Effector memory CD4-positive, alpha-beta T cell (primary cell): ENCODE data around the gene PRKCE.

Experiments used
- DNase-seq, 3 donors: peaks; one replicate each; pipeline ENCODE4 v3.0.0-alpha.2; 2020
- H3K27ac ChIP-seq: 2 replicates; pipeline ENCODE4 v1.7.0; 2013; ENCODE audit warnings: mild to moderate bottlenecking, low read length, moderate library complexity; ENCODE audit not compliant: insufficient read depth, poor library complexity, severe bottlenecking
- H3K27me3 ChIP-seq: replicated peaks from 2 replicates; pipeline ENCODE4 v1.7.0; 2013; ENCODE audit warnings: mild to moderate bottlenecking, low read length; ENCODE audit not compliant: insufficient read depth, control insufficient read depth, poor library complexity, severe bottlenecking
- H3K36me3 ChIP-seq: 2 replicates; pipeline ENCODE4 v1.7.0; 2013; ENCODE audit warnings: mild to moderate bottlenecking, low read length, moderate library complexity; ENCODE audit not compliant: control insufficient read depth, insufficient read depth
- H3K4me1 ChIP-seq: 2 replicates; pipeline ENCODE4 v1.7.0; 2013; ENCODE audit warnings: low read length, mild to moderate bottlenecking; ENCODE audit not compliant: control insufficient read depth, insufficient read depth, poor library complexity, severe bottlenecking
- H3K4me3 ChIP-seq: 2 replicates; pipeline ENCODE4 v1.7.0; 2013; ENCODE audit warnings: low read length, low read depth, mild to moderate bottlenecking; ENCODE audit not compliant: insufficient read depth, poor library complexity, severe bottlenecking
- H3K9me3 ChIP-seq: 2 replicates; pipeline ENCODE4 v1.7.0; 2013; ENCODE audit warnings: mild to moderate bottlenecking, low read length, moderate library complexity; ENCODE audit not compliant: control insufficient read depth

The PRKCE gene

DNA sequence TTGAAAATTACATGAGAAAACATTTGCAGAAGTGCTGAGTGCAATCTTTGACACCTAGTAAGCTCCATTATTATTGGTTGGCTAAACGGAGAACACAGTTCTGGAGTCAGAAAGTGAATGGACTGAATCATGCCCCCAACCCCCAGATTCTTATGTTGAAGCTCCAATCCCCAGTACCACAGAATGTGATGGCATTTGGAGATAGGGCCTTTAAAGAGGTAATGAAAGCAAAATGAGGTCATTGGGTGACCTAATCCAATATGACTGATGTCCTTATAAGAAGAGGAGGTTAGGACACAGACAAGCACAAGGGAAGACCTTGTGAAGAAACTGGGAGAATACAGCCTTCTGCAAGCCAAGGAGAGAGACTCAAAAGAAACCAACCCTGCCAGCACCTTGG is 444.8 kb downstream of the PRKCE start:
- DNase-seq: no peak

DNA sequence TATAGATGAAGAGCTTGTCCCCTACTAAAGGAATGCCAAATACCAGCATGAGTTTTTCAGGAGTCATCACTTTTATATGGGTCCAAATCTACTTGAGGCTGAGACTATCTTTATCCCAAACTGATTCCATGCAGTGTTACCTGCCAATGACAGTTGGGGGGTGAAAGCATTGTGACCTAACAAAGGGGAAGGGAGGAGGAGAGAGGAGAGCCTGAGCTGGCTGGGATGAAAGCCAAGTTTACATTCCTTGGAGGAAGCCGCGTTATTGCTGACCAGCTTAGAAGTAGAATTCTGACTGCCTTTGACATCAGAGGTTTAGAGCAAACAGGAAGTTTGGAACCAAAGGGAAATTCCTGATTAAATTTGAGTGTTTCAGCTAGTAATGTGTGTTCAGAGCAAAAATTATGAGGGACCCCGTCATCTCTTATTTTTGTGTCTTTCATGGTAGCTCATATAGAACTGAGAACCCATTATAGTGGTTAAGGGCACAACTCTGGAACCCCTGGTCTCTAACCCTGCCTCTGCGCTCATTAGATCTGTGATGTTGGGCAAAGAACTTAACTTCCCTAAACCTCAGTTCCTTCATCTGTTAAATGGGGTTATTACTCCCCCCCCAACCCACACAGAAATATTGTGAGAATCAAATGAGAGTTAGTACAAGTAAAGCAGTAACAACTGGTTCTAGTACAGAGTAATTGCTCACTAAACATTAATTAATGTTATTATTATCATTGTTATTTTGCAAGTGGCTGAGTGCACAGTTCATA is 446.4 kb downstream of the PRKCE start:
- Histone ChIP-seq H3K4me3 (no peak overlapping the region), H3K27ac (no peak overlapping the region), H3K4me1 (no peaks in the 10 kb centered on the region), H3K27me3 (no peaks in the 10 kb centered on the region), H3K36me3 (no peaks in the 10 kb centered on the region), H3K9me3 (no peaks in the 10 kb centered on the region)
- DNase-seq: no peak

More for the DNA sequence above, 444.8 kb downstream of the PRKCE start:
- Histone ChIP-seq H3K27ac (no peak overlapping the region), H3K27me3 (no peaks in the 10 kb centered on the region), H3K36me3 (peaks cover 5% of the 10 kb centered on the region), H3K4me3 (no peak overlapping the region), H3K9me3 (no peaks in the 10 kb centered on the region), H3K4me1 (no peaks in the 10 kb centered on the region)

DNA sequence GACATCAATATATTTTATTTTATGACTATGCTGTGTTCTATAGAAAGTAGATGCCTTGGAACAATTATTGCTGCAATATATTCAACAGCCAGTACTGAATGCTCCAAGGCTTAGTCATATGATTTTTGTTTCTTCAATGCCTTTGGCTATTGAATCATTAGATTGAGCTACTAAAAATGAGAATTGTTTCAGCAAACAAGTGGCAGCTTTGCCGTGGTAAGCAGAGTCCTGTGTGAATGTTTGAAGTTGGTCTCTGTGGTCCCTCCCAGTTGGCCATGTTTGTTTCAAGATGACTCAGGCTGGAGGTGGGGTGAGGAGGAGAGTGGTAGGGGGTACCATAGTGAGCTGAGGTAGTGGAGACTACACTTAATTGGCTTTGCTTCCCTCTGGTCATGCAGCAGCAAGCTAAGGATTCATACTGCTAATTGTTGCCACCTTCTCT is 447.2 kb downstream of the PRKCE start:
- no peak overlapping the region for H3K4me3 ChIP-seq
- H3K4me1 ChIP-seq: no peaks in the 10 kb centered on the region
- H3K9me3 ChIP-seq: no peaks in the 10 kb centered on the region
- H3K27ac ChIP-seq: no peak overlapping the region
- H3K36me3 ChIP-seq: no peaks in the 10 kb centered on the region
- no peak for DNase-seq
- H3K27me3 ChIP-seq: no peaks in the 10 kb centered on the region

GRCh38 chr2:46101557-46102220 is 450.2 kb downstream of the PRKCE start:
- Histone ChIP-seq H3K27ac (no peak overlapping the region), H3K27me3 (no peaks in the 10 kb centered on the region), H3K9me3 (no peaks in the 10 kb centered on the region), H3K36me3 (no peaks in the 10 kb centered on the region), H3K4me1 (no peaks in the 10 kb centered on the region), H3K4me3 (no peak overlapping the region)
- no peak for DNase-seq

GRCh38 chr2:46106690-46107089 is 455.2 kb downstream of the PRKCE start:
- H3K9me3 ChIP-seq: no peaks in the 10 kb centered on the region
- no peak overlapping the region for H3K27ac ChIP-seq
- no peak overlapping the region for H3K4me3 ChIP-seq
- H3K27me3 ChIP-seq: no peaks in the 10 kb centered on the region
- no peaks in the 10 kb centered on the region for H3K36me3 ChIP-seq
- DNase-seq: no peak
- H3K4me1 ChIP-seq: no peaks in the 10 kb centered on the region

DNA sequence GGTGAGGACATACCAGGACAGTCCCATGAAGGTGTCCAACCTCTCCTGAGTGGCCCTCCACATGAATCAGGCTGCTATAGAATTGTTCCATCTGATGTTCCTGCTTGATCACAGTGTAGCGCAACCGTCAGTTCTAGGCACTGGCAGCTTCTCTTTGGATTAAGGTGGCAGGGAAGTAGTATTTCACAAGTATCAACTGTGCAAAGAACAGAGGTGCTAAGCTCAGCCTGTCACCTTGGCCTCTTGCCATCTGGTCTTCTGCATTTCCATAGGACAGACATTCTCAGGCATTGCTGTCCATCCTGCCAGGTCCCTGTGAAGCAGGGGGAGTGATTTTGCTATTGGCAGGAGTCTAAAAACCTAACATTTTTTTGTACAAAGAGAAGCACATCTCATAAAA is 463.5 kb downstream of the PRKCE start:
- no peaks in the 10 kb centered on the region for H3K4me1 ChIP-seq
- H3K4me3 ChIP-seq: no peak overlapping the region
- H3K27me3 ChIP-seq: no peaks in the 10 kb centered on the region
- no peak overlapping the region for H3K27ac ChIP-seq
- H3K9me3 ChIP-seq: no peaks in the 10 kb centered on the region
- H3K36me3 ChIP-seq: no peaks in the 10 kb centered on the region
- no peak for DNase-seq

DNA sequence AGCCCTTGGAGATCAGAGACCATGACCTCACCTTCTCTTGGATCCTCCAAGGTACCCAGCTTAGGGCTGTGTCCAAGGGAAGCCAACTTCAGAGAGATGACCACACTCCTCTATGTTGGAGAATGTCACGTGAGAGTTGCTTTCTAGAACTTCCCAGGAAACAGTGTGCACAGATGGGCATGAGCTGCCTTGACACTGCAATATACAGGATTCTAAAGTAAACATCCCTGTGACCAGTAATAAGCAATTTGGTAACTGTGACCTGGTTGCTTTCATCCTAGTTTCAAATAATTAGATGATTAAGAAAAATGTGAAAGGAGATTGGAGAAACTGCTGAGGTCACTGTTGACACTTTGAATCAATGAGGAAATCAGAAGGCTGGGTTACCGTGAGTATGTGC is 464.7 kb downstream of the PRKCE start:
- H3K9me3 ChIP-seq: no peaks in the 10 kb centered on the region
- no peaks in the 10 kb centered on the region for H3K27me3 ChIP-seq
- DNase-seq: no peak
- H3K27ac ChIP-seq: no peak overlapping the region
- no peaks in the 10 kb centered on the region for H3K36me3 ChIP-seq
- H3K4me1 ChIP-seq: no peaks in the 10 kb centered on the region
- no peak overlapping the region for H3K4me3 ChIP-seq

DNA sequence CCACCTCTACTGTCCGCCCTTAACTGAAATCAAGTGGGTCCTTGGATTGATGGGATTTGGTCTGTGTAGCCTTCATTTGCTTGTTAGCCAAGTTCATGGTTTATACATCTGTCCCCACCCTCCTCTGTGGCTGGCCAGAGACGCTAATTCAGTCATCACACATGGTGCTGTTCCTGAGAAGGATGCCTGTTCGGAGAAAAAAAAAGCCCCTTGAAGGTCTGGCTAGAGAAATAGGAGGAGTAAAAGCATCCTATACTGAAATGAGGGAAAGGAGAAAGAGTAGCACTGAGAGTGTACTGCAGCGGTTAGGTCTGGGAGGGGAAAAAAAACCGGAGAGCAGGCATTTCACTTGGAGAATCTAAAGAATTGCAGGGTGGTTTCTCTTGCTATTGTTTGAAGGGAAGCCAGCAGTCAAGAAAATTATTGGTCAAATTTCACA is 465.1 kb downstream of the PRKCE start:
- no peak overlapping the region for H3K4me3 ChIP-seq
- DNase-seq: no peak
- H3K36me3 ChIP-seq: no peaks in the 10 kb centered on the region
- no peak overlapping the region for H3K27ac ChIP-seq
- no peaks in the 10 kb centered on the region for H3K9me3 ChIP-seq
- no peaks in the 10 kb centered on the region for H3K4me1 ChIP-seq
- no peaks in the 10 kb centered on the region for H3K27me3 ChIP-seq

DNA sequence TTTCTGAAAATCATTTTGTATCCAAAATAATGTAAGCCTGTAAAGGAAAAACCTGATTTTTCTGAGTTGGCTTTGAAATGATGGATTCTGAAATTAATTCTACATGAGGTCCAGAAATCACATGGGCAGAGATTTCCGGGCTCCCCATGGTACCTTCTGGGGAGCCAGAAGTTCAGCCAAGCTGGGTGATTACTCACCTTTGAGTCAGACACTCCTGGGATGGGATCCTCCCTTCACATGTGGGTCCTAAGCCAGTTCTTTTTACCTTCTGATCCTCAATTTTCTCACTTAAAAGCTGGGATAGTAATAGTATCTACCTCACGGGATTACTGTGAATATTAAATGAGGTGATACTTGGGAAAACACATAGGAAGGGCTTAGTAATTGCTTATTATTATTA is 465.9 kb downstream of the PRKCE start:
- no peak overlapping the region for H3K27ac ChIP-seq
- H3K36me3 ChIP-seq: no peaks in the 10 kb centered on the region
- H3K27me3 ChIP-seq: no peaks in the 10 kb centered on the region
- H3K4me3 ChIP-seq: no peak overlapping the region
- no peak for DNase-seq
- H3K9me3 ChIP-seq: no peaks in the 10 kb centered on the region
- H3K4me1 ChIP-seq: no peaks in the 10 kb centered on the region

DNA sequence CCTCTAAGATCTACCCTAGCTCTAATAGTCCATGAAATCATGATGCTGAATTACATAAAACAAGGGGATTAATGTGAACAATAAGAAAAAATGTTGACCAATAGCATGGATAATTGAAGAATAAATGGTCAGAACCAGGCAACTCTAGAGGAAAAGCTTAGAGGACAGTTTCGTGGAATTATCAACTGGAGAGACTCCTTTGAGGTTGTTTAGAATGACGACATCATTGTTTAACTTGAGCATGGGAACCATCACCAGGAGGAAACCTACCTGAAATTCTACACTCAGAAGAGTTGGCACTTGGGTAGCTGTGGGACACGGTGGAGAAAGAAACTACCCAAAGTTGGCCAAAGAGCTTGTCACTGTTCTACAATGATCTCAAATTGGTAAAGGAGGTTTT is 466.5 kb downstream of the PRKCE start:
- no peaks in the 10 kb centered on the region for H3K27me3 ChIP-seq
- no peak overlapping the region for H3K4me3 ChIP-seq
- no peaks in the 10 kb centered on the region for H3K36me3 ChIP-seq
- no peak for DNase-seq
- H3K4me1 ChIP-seq: no peaks in the 10 kb centered on the region
- H3K27ac ChIP-seq: no peak overlapping the region
- H3K9me3 ChIP-seq: no peaks in the 10 kb centered on the region
